ENCODE results near the gene COL6A3. TPM values are rescaled to one million over a fixed set of nuclear protein-coding genes. Genes with fewer than 3 reads are reported as not detected.

The COL6A3 gene
- total RNA-seq, 2 experiments from 2014 or later: 1.3 TPM

- H3K9me3 Mint-ChIP-seq: no peaks in the 10 kb centered on the region
- no peaks in the 10 kb centered on the region for H3K36me3 Mint-ChIP-seq (ENCODE audit: low read depth)
- H3K4me3 Mint-ChIP-seq: no peak overlapping the region
- H3K27ac Mint-ChIP-seq: no peak overlapping the region
- DNase-seq (no peak), ATAC-seq (ENCODE audit: poor library complexity) (no peak)
- Histone ChIP-seq H3K4me3 (ENCODE audit: low read length) (no peak overlapping the region), H3K36me3 (ENCODE audit: insufficient read depth, low read length) (no peaks in the 10 kb centered on the region), H3K27ac (ENCODE audit: low read depth in 1 of 2, low read length in 2 of 2) (no peak overlapping the region), H3K9me3 (ENCODE audit: control insufficient read depth in 1 of 2, insufficient read depth in 1 of 2, low read length in 2 of 2) (peaks cover 0 to 4% of the 10 kb centered on the region in 2 experiments), H3K4me1 (ENCODE audit: insufficient read depth, low read length) (no peaks in the 10 kb centered on the region), H3K27me3 (ENCODE audit: control insufficient read depth in 1 of 2, insufficient read depth in 2 of 2, low read length in 2 of 2) (no peaks in the 10 kb centered on the region)
- H3K27me3 Mint-ChIP-seq: no peaks in the 10 kb centered on the region
- intact Hi-C loops (cut with DNase I, micrococcal nuclease): no loop called here
- ChIA-PET CTCF (no interaction called here), POLR2A (no interaction called here)
- no peak for TF ChIP-seq CTCF (IDR thresholded peaks at IDR 0.05)
- H3K4me1 Mint-ChIP-seq (ENCODE audit: low read depth): no peaks in the 10 kb centered on the region
Measured at GRCh38 chr2:237379636-237380035, 34.3 kb downstream of the COL6A3 start.

GRCh38 chr2:237378650-237379049, 35.3 kb downstream of the COL6A3 start:
- DNase-seq: no peak
- H3K4me3 Mint-ChIP-seq: no peak overlapping the region
- no peaks in the 10 kb centered on the region for H3K36me3 Mint-ChIP-seq (ENCODE audit: low read depth)
- Histone ChIP-seq H3K27ac (ENCODE audit: low read depth in 1 of 2, low read length in 2 of 2) (no peak overlapping the region), H3K27me3 (ENCODE audit: control insufficient read depth in 1 of 2, insufficient read depth in 2 of 2, low read length in 2 of 2) (no peaks in the 10 kb centered on the region), H3K9me3 (ENCODE audit: control insufficient read depth in 1 of 2, insufficient read depth in 1 of 2, low read length in 2 of 2) (peaks cover 0 to 4% of the 10 kb centered on the region in 2 experiments), H3K4me1 (ENCODE audit: insufficient read depth, low read length) (no peaks in the 10 kb centered on the region), H3K36me3 (ENCODE audit: insufficient read depth, low read length) (no peaks in the 10 kb centered on the region), H3K4me3 (ENCODE audit: low read length) (no peak overlapping the region)
- TF ChIP-seq CTCF (IDR thresholded peaks at IDR 0.05): no peak
- no peaks in the 10 kb centered on the region for H3K4me1 Mint-ChIP-seq (ENCODE audit: low read depth)
- no peaks in the 10 kb centered on the region for H3K9me3 Mint-ChIP-seq
- CTCF ChIA-PET: no interaction called here
- intact Hi-C loops (cut with DNase I, micrococcal nuclease): no loop called here
- ATAC-seq (ENCODE audit: poor library complexity): no peak
- POLR2A ChIA-PET: no interaction called here
- H3K27ac Mint-ChIP-seq: no peak overlapping the region
- H3K27me3 Mint-ChIP-seq: no peaks in the 10 kb centered on the region

GRCh38 chr2:237374284-237375060, 39.5 kb downstream of the COL6A3 start:
- TF ChIP-seq CTCF (IDR thresholded peaks at IDR 0.05): no peak
- H3K4me3 Mint-ChIP-seq: no peak overlapping the region
- ChIA-PET CTCF (no interaction called here), POLR2A (no interaction called here)
- H3K4me1 ChIP-seq (ENCODE audit: insufficient read depth, low read length): no peaks in the 10 kb centered on the region
- no peak for ATAC-seq (ENCODE audit: poor library complexity)
- no peak overlapping the region for H3K4me3 ChIP-seq (ENCODE audit: low read length)
- H3K36me3 Mint-ChIP-seq (ENCODE audit: low read depth): no peaks in the 10 kb centered on the region
- H3K9me3 Mint-ChIP-seq: no peaks in the 10 kb centered on the region
- H3K36me3 ChIP-seq (ENCODE audit: insufficient read depth, low read length): no peaks in the 10 kb centered on the region
- no peak for DNase-seq
- no peaks in the 10 kb centered on the region for H3K4me1 Mint-ChIP-seq (ENCODE audit: low read depth)
- H3K27ac ChIP-seq (ENCODE audit: low read depth in 1 of 2, low read length in 2 of 2): no peak overlapping the region
- no peak overlapping the region for H3K27ac Mint-ChIP-seq
- H3K27me3 ChIP-seq (ENCODE audit: control insufficient read depth in 1 of 2, insufficient read depth in 2 of 2, low read length in 2 of 2): no peaks in the 10 kb centered on the region
- H3K9me3 ChIP-seq (ENCODE audit: control insufficient read depth in 1 of 2, insufficient read depth in 1 of 2, low read length in 2 of 2): no peaks in the 10 kb centered on the region
- intact Hi-C loops (cut with DNase I, micrococcal nuclease): no loop called here
- no peaks in the 10 kb centered on the region for H3K27me3 Mint-ChIP-seq
